ENCODE measurements around the gene EMSY.

Gene EMSY

DNA sequence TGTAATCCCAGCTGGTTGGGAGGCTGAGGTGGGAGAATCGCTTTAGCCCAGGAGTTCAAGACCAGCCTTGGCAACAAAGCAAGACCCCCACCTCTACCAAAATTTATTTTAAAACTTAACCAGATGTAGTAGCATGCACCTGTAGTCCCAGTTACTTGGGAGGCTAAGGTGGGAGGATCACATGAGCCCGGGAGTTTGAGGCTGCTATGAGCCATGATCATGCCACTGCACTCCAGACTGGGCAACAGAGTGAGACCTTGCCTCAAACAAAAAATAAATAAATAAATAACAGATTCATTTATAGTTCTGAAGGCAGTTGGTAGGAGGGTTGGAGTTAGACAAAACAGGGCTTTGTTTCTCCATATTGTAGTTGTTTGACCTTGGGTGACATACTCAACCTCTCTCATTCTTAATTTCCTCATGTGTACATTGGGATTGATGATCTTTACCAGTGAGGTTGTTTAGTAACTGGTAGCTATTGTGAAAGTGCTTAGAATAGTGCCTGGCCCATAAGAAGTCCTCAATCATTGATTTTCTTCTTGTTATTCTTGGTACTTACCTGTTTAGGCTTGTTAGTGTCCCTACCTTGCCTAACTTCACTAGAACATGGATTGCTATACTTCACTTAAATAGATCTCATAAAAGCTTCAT lies 79.1 kb downstream of the EMSY start:
- no peak for DNase-seq

DNA sequence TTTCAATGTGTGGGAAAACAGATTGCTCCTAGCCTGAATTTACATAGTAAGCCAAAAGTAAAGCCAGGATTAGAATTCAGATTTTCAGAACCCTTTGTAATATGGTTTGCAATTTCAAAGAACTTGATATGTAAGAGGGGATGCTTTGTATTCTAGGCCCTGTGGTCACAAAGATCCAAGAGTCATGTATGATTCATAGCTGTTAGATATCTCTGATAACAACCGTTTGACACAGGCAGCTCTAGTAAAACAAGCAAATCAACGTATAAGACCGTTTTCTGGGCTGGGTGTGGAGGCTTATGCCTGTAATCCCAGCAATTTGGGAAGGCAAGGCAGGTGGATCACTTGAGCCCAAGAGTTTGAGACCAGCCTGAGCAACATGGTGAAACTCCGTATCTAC lies 79.6 kb downstream of the EMSY start:
- DNase-seq = no peak

DNA sequence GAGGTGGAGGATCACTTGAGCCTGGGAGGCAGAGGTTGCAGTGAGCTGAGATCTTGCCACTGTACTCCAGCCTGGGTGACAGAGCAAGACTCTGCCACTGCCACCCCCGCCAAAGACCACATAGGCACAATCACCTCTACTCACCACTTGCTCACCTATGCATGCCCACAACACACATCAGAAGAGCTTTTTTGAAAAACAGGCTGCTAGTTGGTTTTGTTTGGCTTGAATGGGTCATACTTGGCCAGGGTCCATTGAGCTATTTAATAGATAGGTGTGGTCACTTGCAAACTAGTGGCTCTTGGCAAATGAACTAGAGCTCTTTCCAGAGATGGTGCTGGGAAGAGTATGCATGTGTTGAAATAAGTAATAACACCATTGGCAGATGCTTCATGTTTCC lies 80.1 kb downstream of the EMSY start:
- no peak for DNase-seq

DNA sequence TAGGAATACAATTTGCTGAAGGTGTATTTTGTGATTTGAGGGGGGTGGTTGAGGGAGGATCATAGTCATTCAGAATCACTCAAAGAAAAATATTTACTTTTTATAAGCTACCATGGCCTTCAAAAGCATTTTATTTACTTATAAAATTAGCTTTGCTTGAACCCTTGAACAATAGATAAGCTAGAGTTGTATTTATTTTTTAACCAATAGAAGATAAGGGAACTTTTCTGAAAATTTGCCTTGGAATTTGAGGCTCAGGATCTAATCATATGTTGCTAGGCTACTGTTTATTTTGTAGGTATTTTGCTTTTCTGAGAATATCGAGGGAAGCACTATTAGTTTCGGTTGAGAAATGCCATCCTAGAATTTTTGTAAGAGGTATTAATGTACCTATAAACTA lies 82.1 kb downstream of the EMSY start:
- DNase-seq = no peak

DNA sequence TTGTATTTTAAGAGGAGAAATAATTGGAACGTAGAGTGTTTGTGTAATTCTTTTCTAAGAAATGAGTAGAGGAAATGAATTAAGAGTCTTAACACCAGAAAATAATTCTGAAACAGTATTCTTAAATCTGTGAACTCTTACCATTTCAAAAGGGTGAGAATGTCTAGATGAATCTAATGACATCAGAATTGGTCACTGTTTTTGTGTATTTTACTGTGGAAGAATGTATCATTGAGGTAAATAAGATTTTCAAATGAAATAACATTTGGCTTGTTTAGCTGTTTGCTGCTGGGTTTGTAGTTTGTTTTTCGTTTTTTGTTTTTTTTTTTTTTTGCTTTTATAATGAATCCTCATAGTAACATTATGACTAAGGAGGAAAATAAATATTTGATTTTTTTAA lies 97.6 kb downstream of the EMSY start:
- DNase-seq = no peak

DNA sequence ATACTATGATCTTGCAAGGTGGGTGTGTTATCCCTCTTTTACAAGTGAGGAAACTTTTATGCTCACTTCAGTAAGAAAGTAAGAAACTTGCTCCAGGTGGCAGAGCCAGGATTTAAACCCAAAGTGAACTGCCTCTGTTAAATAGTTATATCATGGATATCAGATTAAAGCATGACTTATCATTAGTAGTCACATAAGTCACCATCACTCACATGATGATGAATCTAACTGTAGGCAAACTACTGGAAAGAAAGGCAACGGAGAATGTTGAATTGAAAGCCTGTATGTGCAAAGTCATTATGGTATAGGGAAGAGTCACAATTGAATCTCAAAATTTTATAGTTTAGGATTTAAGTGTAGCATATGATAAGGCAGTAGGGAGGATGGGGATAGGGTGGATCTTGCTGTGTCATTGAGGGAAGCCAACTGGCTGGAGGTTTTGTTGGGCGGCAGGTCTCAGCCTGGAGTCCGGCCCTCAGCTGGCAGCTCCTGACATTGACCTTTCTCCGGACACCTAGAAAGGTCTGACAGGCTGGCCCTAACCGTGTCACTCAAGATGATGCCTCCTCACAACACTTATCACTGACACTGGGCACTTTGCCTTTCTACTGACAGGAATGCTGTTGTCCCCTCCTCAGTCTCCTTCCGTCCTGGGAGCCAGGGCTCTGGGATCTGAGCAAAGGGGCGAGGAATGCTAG lies 98.3 kb downstream of the EMSY start:
- DNase-seq = no peak

DNA sequence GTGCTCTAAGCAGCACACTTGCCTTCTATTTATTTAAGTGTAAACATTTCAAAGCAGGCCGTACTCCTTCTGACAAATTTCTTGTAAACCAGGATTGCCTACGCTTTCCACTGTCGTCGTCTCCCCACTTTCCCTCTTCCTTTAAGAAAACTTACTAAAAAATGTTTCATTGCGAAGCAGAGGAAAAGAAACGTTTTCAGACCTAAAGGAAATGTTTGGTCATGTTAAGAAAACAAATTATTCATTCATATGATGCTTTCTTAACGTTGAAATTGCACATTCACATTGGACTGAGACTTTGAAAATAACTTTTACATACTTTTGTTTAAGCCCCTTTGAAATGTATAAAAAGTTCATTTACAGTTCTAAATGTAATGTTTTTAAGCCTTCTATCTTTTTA lies 106.0 kb downstream of the EMSY start:
- no peak for DNase-seq

DNA sequence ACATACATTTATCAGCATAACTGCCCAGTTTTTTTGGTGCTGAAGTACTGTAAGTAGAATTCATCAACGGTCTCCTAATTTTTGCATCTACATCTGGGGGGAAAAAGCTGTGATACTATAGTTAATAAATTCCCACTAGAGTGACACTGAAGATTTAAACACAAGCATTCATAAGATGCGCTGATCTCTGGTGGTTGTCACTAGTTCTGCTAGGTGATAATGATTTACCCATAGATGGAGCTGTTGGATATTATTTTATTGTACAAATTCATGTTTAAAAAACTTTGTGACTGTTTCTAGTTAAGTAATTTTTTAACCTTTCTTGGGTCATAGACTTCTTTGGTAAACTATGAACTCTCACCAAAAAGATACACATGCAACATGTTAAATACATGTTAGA lies 106.6 kb downstream of the EMSY start:
- no peak for DNase-seq

DNA sequence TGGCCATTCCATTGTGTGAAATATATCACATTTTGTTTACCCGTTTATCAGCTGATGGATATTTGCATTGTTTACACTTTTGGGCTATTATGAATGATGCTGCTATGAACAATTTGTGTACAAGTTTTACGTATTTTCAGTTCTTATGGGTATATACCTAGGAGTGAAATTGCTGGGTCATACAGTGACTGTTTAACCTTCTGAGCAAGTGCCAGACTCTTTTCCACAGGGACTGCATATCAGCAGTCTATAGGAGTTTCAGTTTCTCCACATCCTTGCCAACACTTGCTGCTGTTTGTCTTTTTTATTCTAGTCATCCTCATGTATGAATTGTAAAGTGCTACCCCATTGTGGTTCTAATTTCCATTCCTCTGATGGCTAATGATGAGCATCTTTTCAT lies 108.2 kb downstream of the EMSY start:
- DNase-seq = no peak

DNA sequence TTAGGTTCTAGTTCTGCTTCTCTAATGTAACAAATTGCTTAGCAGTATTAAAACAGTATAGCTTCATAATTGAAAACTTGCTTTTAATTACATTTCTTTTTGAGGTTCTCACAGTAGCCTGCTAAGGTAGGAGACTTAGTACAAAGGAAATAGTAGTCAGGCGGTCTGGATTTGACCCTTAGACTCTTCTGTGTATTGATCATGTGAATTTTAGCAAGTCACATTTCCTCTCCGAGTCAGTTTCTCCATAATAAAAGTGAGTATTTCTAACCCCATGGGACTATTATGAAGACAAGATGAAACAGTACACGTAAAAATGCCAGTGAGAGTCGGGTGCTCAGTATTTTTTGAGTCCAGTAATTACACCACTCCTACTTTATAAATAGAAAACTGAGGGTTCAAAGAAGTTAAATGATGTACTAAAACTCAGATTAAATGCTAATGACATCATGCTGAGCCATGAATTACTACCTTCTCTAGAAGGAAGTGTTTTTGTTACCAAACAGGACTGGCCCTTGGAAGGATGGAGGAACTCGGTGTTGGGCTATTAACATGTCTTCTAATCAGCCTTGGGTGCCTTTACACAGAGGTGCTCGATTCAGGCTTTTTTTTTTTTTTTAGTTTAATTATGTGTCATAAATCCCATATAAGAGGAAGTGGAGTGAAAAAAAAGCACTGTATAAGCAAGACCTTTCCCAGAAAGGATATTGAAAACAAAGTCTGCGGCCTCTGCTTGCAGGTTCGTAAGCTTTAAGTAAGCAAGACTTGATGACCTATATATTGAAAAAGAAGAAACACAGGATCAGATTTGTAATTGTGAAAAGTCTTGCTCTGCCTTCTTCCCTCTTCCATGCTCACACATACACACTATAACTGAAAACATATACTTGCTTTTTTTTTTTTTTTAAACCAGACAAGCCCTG lies 109.0 kb downstream of the EMSY start:
- no peak for DNase-seq

DNA sequence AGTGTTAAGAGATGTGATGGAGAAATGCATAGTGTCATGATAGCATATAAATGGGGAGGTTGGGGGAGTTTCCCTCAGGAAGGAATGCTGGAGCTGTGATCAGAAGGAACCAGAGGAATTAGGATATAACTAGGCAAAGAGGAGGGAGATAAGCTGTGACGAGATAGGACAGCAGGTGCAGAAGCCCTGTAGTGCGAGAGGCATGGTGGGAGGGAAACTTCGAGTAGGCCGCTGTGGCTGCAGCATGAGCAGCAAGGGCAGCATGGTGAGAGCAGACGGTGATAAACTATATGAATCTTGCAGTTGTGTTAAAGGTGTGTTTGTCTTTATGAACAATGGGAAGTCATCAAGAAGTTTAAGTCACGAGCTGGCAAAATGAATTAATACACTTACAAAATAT lies 109.9 kb downstream of the EMSY start:
- DNase-seq = no peak

DNA sequence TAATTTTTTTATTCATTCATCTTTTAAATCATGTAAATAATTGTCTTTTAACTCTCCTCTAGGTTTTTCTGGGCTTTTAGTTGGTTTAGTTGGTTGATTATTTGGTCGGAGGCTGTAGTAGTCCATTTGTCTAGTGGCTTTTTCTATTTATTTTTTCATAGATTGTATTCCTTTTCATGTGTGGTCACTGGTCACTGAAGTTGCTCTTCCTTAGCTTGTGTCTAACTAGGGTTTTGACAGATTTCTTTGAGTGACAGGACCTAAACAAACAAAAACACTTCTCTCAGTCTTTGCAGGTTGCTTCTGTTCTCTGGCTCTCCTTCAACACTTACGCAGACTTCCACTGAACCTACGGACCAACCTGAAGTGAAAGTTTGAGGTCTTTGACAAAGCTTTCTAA lies 112.6 kb downstream of the EMSY start:
- DNase-seq = no peak

DNA sequence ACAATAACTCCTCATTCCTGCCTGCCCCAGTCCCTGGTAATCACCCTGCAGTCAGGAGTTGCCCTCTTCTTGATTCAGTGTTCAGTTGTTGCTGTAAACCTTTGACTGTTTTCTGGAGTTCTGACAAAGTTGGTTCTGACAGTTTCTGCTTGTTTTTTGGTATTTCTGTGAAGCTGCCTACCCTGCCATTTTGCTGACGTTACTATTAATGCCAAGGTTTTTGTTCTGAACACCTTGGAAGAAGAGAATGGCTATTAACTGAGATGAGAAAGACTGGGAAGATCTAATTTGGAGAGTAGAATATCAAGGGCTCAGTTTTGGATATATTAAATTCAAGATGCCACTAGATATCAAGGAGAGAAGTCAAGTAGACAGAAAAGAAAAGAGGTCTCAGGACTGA lies 113.7 kb downstream of the EMSY start:
- DNase-seq = no peak

DNA sequence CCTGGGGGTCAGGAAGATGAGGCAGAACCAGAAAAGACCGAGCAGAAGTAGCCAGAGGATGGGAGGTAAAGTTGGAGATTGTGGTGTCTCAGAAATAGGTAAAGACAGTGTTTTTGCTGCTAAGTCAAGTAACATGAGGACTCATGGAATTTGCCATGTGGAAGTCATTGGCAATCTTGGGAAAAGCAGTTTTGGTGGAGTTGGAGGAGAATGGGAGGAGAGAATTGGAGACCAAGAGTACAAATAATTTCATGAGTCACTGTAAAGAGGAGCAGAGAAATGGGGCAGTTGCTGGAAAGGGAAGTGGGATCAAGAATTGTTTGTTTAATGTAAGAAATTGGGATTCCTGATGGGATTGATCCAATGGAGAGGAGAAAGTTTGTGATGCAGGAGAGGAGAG lies 114.1 kb downstream of the EMSY start:
- no peak for DNase-seq

DNA sequence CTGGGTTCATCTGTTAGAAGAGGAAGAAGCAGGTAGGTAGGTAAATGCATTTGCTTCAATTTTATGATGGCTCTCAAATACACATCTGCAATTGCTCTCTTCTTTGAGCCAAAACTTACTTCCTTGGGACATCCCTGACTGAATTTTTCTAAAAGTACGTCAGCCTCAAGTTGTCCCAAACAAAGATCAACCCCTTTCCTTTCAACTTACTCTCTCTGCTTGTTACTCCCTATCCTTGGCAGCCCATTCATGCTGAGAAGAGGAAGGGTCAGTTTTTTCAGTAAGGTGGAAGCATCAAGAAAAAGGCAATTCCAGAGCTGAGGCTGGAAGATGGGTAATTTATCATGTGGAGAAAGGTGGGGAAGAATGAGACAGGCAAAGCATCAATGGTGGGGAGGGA lies 114.5 kb downstream of the EMSY start:
- DNase-seq = no peak

DNA sequence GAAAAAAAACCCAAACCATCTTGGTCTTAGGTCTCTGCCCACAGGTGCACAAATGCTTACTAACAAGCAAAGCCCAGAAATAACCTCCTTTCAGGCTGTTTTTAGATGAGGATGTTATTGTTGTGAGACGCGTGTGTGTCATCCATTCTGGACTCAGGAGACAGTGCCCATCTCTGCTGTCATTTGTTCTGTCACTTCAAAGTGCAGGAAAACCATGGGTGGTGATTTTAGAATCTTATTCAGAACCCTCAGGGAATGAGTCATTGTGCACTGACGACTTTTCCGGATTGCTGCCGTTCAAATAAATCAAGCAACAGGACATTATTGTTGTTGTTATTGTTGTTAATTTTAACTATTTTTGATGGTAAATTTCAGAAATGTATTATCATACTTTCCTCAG lies 115.4 kb downstream of the EMSY start:
- no peak for DNase-seq

DNA sequence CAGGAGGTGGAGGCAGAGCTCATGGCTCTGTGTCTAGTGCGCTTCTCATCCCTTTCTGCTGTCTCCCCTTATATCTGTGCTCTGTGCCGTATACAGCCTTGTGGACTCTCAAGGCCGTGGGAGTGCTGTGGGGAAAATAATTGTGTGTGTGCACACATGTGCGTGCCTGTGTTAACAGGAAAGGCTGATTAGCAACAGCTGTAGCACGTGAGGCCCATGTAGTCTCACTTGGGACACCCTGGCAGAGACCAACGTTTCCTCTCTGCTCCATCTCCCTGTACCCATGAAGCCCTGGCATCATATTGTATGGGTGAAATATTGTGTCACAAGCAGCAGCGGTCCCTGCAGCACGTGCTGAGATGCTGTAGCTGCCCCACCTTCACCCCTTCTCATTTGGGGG lies 116.4 kb downstream of the EMSY start:
- no peak for DNase-seq

DNA sequence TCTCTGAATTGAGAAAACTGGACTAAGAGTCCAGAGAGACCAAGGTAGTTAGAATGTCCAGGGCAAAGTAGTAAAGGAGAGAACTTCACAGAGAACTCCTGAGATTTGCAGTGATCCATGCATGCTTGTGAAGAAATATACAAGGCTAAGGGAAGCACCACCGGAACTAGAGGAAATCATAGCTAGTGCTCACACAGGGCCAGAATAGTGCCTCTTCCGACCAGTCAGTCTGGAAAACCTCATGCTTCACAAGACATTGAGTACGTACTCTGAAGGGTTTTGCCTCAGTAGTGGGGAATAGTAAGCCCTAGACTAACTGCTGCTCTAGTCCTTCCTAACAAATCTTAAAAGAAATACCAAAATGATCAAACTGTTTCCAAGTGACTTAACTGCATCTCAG lies 117.7 kb downstream of the EMSY start:
- no peak for DNase-seq

DNA sequence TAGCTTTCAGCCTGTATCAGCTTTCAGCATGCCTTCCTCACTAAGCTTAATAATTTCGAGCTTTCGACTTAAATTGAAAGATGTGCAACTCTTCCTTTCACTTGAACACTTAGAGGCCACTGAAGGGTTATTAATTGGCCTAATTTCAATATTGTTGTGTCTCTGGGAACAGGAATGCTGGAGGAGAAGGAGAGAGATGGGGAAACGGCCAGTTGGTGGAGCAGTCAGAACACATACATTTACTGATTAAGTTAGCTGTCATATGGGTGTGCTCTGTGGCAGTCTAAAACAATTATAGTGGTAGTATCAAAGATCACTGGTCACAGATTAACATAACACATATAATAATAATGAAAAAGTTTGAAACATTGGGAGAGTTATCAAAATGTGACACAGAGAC lies 119.5 kb downstream of the EMSY start:
- no peak for DNase-seq

DNA sequence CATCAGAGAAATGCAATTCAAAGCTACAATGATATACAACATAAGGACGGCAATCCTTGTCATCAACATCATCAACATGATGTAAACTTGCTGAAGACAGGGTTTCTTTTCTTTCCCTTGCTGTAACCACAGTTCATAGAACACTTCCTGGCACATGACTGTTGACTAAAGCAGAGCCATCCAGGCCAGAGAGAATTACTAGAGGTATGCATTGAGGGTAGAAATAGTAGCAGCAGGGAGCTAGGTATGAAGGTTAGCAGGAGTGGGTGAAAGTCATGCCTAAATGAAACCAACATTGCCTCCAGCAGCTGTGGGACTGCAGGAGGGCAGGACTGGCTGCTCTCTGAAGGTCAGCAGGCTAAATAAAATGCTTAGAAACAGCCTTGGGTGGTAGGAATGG lies 122.0 kb downstream of the EMSY start:
- DNase-seq = no peak

DNA sequence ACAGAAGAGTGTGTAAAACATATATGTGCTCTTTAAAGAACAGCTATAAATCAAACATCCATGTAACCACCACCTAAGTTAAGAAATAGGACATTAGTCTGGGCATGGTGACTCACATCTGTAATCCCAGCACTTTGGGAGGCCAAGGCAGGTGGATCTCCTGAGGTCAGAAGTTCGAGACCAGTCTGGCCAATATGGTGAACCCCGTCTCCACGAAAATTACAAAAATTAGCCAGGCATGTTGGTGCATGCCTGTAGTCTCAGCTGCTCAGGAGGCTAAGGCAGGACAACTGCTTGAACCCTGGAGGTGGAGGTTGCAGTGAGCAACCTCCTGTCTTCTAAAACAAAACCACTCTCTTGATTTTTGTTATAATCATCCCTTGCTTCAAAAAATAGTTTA lies 122.4 kb downstream of the EMSY start:
- DNase-seq = no peak

DNA sequence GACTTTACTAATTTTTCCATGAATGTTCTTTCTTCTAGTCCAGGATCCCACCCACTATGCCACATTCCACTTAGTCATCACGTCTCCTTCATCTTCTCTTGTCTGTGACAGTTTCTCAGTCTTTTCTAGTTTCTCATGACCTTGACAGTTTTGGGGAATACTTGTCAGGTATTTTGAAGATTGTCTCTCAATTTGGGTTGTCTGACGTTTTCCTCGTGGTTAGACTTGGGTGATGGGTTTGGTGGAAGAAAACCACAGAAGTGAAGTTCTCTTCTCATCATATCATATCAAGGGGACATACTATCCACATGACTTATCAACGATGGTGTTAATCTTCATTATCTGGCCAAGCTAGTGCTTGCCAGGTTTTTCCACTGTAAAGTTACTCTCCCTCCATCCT lies 123.3 kb downstream of the EMSY start:
- DNase-seq = no peak

DNA sequence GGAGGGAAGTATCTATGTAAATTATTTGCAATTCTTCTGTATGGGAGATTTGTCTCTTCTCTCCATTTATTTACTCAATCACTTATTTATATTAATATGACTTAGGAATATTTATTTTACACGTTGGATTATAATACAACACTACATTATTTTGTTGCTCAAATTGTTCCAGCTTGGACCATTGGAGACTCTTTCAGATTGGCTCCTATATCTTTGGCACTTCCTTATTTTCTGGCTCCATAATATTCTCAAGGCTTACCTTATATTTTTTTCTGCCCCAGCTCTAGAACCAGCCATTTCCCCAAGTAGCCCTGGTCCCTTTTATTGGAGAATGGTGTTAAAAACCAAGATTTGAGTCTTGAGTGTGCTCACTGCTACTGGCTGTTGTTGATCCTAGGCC lies 123.8 kb downstream of the EMSY start:
- DNase-seq = no peak
